HepG2 (cell line): ENCODE measurements around the gene CD68.

Source experiments
- CTCF ChIP-seq: sonication (generic); formaldehyde crosslinking; IDR thresholded peaks from 2 replicates; pipeline ENCODE4 v1.5.0; 2020; ENCODE audit warnings: mild to moderate bottlenecking, missing genetic modification reagents, moderate library complexity
- EP300 ChIP-seq, 3 experiments: sonication (generic) in 1 of 3; formaldehyde crosslinking in 1 of 3; IDR thresholded peaks; 2 replicates each; pipeline versions ENCODE4 v1.5.1 to v1.6.1; 2011 to 2020; ENCODE audit warnings: low read depth in 2 of 3, low read length in 2 of 3, borderline replicate concordance in 1 of 3, improper control_type of control experiment in 1 of 3, mild to moderate bottlenecking in 1 of 3, missing genetic modification reagents in 1 of 3, moderate library complexity in 1 of 3
- HNF4G ChIP-seq, 2 experiments: sonication (generic) in 1 of 2; formaldehyde crosslinking in 1 of 2; IDR thresholded peaks; 2 replicates each; pipeline versions ENCODE4 v1.4.0 to v1.6.1; 2011 to 2020; ENCODE audit warnings: borderline replicate concordance in 2 of 2, low read depth in 2 of 2, mild to moderate bottlenecking in 2 of 2, low read length in 1 of 2, missing genetic modification reagents in 1 of 2, moderate library complexity in 1 of 2
- NR2C2 ChIP-seq: sonication (generic); formaldehyde crosslinking; IDR thresholded peaks from 2 replicates; pipeline ENCODE4 v1.4.0; 2020; ENCODE audit warnings: missing genetic modification reagents, mild to moderate bottlenecking, moderate library complexity, borderline replicate concordance
- PCBP1 ChIP-seq: fragments of 200-400 bp; formaldehyde crosslinking; IDR thresholded peaks from 2 replicates; pipeline ENCODE4 v1.6.1; 2017; ENCODE audit warnings: mild to moderate bottlenecking, low read depth, low read length, borderline replicate concordance
- POLR2AphosphoS5 ChIP-seq: IDR thresholded peaks from 2 replicates; pipeline ENCODE4 v1.6.1; 2012; ENCODE audit warnings: low read depth, low read length
- PRDM10 ChIP-seq: sonication (generic); formaldehyde crosslinking; IDR thresholded peaks from 2 replicates; pipeline ENCODE4 v1.4.0; 2020; ENCODE audit warnings: low read depth, missing genetic modification reagents
- PTBP1 ChIP-seq: fragments of 200-400 bp; formaldehyde crosslinking; IDR thresholded peaks from 2 replicates; pipeline ENCODE4 v1.6.1; 2018; ENCODE audit warnings: low read length, low read depth; ENCODE audit not compliant: poor library complexity, severe bottlenecking
- ZNF329 ChIP-seq: sonication (generic); formaldehyde crosslinking; IDR thresholded peaks from 2 replicates; pipeline ENCODE4 v1.9.0; 2021; ENCODE audit warnings: low read depth, mild to moderate bottlenecking, missing genetic modification reagents
- ZNF782 ChIP-seq: sonication (generic); formaldehyde crosslinking; IDR thresholded peaks from 2 replicates; pipeline ENCODE4 v1.4.0; 2020; ENCODE audit warnings: missing genetic modification reagents, mild to moderate bottlenecking, borderline replicate concordance
- TF ChIP-seq, protein P1 (sequence below): sonication (generic); formaldehyde crosslinking; IDR thresholded peaks from 2 replicates; pipeline ENCODE4 v1.4.0; 2020; ENCODE audit warnings: missing genetic modification reagents, mild to moderate bottlenecking, borderline replicate concordance
- TF ChIP-seq, protein P2 (sequence below): sonication (generic); formaldehyde crosslinking; conservative IDR thresholded peaks from 2 replicates; pipeline ENCODE4 v1.4.0; 2020; ENCODE audit warnings: mild to moderate bottlenecking, missing genetic modification reagents, moderate library complexity
- TF ChIP-seq, protein P3 (sequence below): IDR thresholded peaks from 2 replicates; pipeline ENCODE4 v1.6.1; 2012; ENCODE audit warnings: inconsistent platforms

- TF ChIP-seq ZNF782 (CRISPR knock-in tag), result no peak; the same call in 1 of the 2 replicates
- no peak for TF ChIP-seq HNF4G (IDR thresholded peaks at IDR 0.05; ENCODE audit: borderline replicate concordance, low read depth, low read length)
- TF ChIP-seq HNF4G (CRISPR knock-in tag; IDR thresholded peaks at IDR 0.05; ENCODE audit: borderline replicate concordance, low read depth), result peak; percentile 62; the same call in 1 of the 2 replicates
- TF ChIP-seq CTCF (CRISPR knock-in tag), result no peak; the same call in 1 of the 2 replicates
- TF ChIP-seq, protein P1, sequence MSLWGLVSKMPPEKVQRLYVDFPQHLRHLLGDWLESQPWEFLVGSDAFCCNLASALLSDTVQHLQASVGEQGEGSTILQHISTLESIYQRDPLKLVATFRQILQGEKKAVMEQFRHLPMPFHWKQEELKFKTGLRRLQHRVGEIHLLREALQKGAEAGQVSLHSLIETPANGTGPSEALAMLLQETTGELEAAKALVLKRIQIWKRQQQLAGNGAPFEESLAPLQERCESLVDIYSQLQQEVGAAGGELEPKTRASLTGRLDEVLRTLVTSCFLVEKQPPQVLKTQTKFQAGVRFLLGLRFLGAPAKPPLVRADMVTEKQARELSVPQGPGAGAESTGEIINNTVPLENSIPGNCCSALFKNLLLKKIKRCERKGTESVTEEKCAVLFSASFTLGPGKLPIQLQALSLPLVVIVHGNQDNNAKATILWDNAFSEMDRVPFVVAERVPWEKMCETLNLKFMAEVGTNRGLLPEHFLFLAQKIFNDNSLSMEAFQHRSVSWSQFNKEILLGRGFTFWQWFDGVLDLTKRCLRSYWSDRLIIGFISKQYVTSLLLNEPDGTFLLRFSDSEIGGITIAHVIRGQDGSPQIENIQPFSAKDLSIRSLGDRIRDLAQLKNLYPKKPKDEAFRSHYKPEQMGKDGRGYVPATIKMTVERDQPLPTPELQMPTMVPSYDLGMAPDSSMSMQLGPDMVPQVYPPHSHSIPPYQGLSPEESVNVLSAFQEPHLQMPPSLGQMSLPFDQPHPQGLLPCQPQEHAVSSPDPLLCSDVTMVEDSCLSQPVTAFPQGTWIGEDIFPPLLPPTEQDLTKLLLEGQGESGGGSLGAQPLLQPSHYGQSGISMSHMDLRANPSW (CRISPR knock-in tag), result no peak
- peak; percentile 52; the same call in 1 of the 2 replicates for TF ChIP-seq ZNF329 (CRISPR knock-in tag)
- peak; percentile 45; the same call in 1 of the 2 replicates for TF ChIP-seq NR2C2 (CRISPR knock-in tag)
- TF ChIP-seq PTBP1, result no peak
- TF ChIP-seq PCBP1, result peak; percentile 38; the same call in 1 of the 2 replicates
- peak in 1 of 2 experiments; percentile 28; a peak in 1 of 4 replicates for TF ChIP-seq EP300 (IDR thresholded peaks at IDR 0.05; ENCODE audit: low read depth in 2 of 2, low read length in 2 of 2)
- no peak; the same call in 1 of the 2 replicates for TF ChIP-seq EP300 (CRISPR knock-in tag; IDR thresholded peaks at IDR 0.05; ENCODE audit: borderline replicate concordance)
- TF ChIP-seq PRDM10 (CRISPR knock-in tag), result no peak
- TF ChIP-seq, protein P2, sequence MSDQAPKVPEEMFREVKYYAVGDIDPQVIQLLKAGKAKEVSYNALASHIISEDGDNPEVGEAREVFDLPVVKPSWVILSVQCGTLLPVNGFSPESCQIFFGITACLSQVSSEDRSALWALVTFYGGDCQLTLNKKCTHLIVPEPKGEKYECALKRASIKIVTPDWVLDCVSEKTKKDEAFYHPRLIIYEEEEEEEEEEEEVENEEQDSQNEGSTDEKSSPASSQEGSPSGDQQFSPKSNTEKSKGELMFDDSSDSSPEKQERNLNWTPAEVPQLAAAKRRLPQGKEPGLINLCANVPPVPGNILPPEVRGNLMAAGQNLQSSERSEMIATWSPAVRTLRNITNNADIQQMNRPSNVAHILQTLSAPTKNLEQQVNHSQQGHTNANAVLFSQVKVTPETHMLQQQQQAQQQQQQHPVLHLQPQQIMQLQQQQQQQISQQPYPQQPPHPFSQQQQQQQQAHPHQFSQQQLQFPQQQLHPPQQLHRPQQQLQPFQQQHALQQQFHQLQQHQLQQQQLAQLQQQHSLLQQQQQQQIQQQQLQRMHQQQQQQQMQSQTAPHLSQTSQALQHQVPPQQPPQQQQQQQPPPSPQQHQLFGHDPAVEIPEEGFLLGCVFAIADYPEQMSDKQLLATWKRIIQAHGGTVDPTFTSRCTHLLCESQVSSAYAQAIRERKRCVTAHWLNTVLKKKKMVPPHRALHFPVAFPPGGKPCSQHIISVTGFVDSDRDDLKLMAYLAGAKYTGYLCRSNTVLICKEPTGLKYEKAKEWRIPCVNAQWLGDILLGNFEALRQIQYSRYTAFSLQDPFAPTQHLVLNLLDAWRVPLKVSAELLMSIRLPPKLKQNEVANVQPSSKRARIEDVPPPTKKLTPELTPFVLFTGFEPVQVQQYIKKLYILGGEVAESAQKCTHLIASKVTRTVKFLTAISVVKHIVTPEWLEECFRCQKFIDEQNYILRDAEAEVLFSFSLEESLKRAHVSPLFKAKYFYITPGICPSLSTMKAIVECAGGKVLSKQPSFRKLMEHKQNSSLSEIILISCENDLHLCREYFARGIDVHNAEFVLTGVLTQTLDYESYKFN, result 0 out of 2 replicates have a peak, but pooled peaks have one; percentile 17
- TF ChIP-seq, protein P3, sequence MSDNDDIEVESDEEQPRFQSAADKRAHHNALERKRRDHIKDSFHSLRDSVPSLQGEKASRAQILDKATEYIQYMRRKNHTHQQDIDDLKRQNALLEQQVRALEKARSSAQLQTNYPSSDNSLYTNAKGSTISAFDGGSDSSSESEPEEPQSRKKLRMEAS, result peak; percentile 55; the same call in 1 of the 2 replicates
- peak; percentile 60 for TF ChIP-seq POLR2AphosphoS5
Observed at GRCh38 chr17:7561589-7562207, 17.7 kb upstream of the CD68 start, which contains the start of gene SENP3.
